Naive thymus-derived CD4-positive, alpha-beta T cell (primary cell): ENCODE measurements around the gene SYNE4. TPM values are rescaled to one million over a fixed set of nuclear protein-coding genes. Genes with fewer than 3 reads are reported as not detected.
"Not testable (repeated sequence)": the region's sequence is repeated elsewhere in the genome, so short reads cannot be mapped to it uniquely, and the experiment has no call there.

ENCODE experiments used
- ATAC-seq: fragments of 150-1000 bp; cut with Tn5 transposase; 2 replicates; pipeline ENCODE4 v1.10.0; 2021; ENCODE audit warnings: mild to moderate bottlenecking, moderate library complexity
- CTCF ChIA-PET: fragments of 350-600 bp; sonication (Branson Sonifier 250); formaldehyde crosslinking; loops from one replicate; lab custom pipeline; 2021; ENCODE audit warnings: antibody characterized with exemption; lab: Charles Lee
- POLR2A ChIA-PET: fragments of 350-600 bp; sonication (Branson Sonifier 250); formaldehyde crosslinking; loops from one replicate; lab custom pipeline; 2021; ENCODE audit warnings: antibody characterized with exemption, inconsistent platforms; lab: Charles Lee
- DNase-seq, 9 donors: peaks; one replicate each; pipeline versions ENCODE4 v3.0.0 to v3.0.0-alpha.2; 2020 to 2022; ENCODE audit warnings: mixed read lengths in 1 of 9
- H3K27ac ChIP-seq: one replicate; pipeline ENCODE4 v1.7.0; 2013; ENCODE audit warnings: mild to moderate bottlenecking, low read depth, low read length, moderate library complexity
- H3K27me3 ChIP-seq, 2 donors: one replicate each; pipeline ENCODE4 v1.7.0; 2013; ENCODE audit warnings: low read length in 2 of 2, mild to moderate bottlenecking in 2 of 2, moderate library complexity in 2 of 2; ENCODE audit not compliant: control insufficient read depth in 2 of 2, insufficient read depth in 2 of 2
- H3K36me3 ChIP-seq, 3 experiments: 1 replicate in 2 of 3; 2 replicates in 1 of 3; pipeline ENCODE4 v1.7.0; 2013; ENCODE audit warnings: low read length in 3 of 3, mild to moderate bottlenecking in 3 of 3, moderate library complexity in 1 of 3; ENCODE audit not compliant: insufficient read depth in 3 of 3, control insufficient read depth in 2 of 3
- H3K4me1 ChIP-seq, 2 donors: one replicate each; pipeline ENCODE4 v1.7.0; 2013; ENCODE audit warnings: low read length in 2 of 2, mild to moderate bottlenecking in 2 of 2, moderate library complexity in 1 of 2; ENCODE audit not compliant: control insufficient read depth in 2 of 2, insufficient read depth in 2 of 2
- H3K4me3 ChIP-seq: 2 replicates; pipeline ENCODE4 v1.7.0; 2013; ENCODE audit warnings: mild to moderate bottlenecking, low read length
- H3K9me3 ChIP-seq, 3 experiments: 1 replicate in 2 of 3; 2 replicates in 1 of 3; pipeline ENCODE4 v1.7.0; 2013; ENCODE audit warnings: low read length in 3 of 3; ENCODE audit not compliant: control insufficient read depth in 2 of 3
- H3K27ac Mint-ChIP-seq, 9 donors: one replicate each; pipeline ENCODE4 v1.8.0; 2020 to 2022; ENCODE audit warnings: mixed read lengths in 9 of 9, mild to moderate bottlenecking in 8 of 9, moderate library complexity in 5 of 9, inconsistent platforms in 2 of 9
- H3K27me3 Mint-ChIP-seq, 5 donors: one replicate each; pipeline ENCODE4 v1.8.0; 2021 to 2022; ENCODE audit warnings: mixed read lengths in 5 of 5, mild to moderate bottlenecking in 1 of 5
- H3K36me3 Mint-ChIP-seq, 5 donors: one replicate each; pipeline ENCODE4 v1.8.0; 2020 to 2022; ENCODE audit warnings: mixed read lengths in 5 of 5, mild to moderate bottlenecking in 3 of 5, inconsistent platforms in 1 of 5
- H3K4me1 Mint-ChIP-seq, 7 donors: one replicate each; pipeline ENCODE4 v1.8.0; 2020 to 2022; ENCODE audit warnings: mixed read lengths in 7 of 7, mild to moderate bottlenecking in 3 of 7, inconsistent platforms in 1 of 7
- H3K4me3 Mint-ChIP-seq, 10 donors: one replicate each; pipeline ENCODE4 v1.8.0; 2020 to 2022; ENCODE audit warnings: mild to moderate bottlenecking in 10 of 10, mixed read lengths in 10 of 10, moderate library complexity in 6 of 10, inconsistent platforms in 2 of 10
- H3K9me3 Mint-ChIP-seq, 11 donors: one replicate each; pipeline ENCODE4 v1.8.0; 2020 to 2022; ENCODE audit warnings: mixed read lengths in 11 of 11, mild to moderate bottlenecking in 4 of 11, inconsistent platforms in 1 of 11, moderate library complexity in 1 of 11
- intact Hi-C, 2 donors: fragments of 100-400 bp; cut with micrococcal nuclease; formaldehyde crosslinking; loops; one replicate each; pipeline ENCODE4 v1.15.1; 2023
- polyA plus RNA-seq, 2 donors: library from polyadenylated mRNA; unstranded; fragments of 300-500 nt; fragmentation: Illumina TruSeq; gene quantifications; one replicate each; pipeline ENCODE4 v1.2.3, GENCODE V29; 2021
- total RNA-seq, 6 experiments: library from RNA in 5 of 6; stranded (reverse) in 5 of 6; gene quantifications; 1 replicate in 5 of 6; 2 replicates in 1 of 6; pipeline ENCODE4 v1.2.3 and lab custom pipeline; 2021 to 2026

Gene SYNE4
- total and polyA plus RNA-seq, 7 experiments from 2014 or later = 0.14 to 5.4 (median 3.4) TPM; not detected in 1

DNA sequence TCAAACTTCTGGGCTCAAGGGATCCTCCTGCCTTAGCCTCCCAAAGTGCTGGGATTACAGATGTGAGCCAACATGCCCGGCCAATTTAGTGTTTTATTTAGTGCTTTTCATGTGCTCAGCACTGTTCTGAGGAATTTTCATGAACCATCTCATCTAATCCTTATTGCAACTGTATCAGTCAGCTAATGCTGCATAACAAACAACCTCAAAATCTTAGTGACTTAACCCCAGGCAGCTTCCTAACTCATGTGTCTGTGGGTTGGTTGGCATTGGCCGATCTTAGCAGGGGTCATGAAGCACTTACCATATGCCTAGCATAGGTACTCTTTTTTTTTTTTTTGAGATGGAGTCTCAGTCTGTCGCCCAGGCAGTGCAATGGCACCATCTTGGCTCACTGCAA lies 19.8 kb downstream of the SYNE4 start:
- no peak overlapping the region for H3K4me3 ChIP-seq
- H3K27me3 Mint-ChIP-seq = peaks cover 23 to 46% (median 32%) of the 10 kb centered on the region in 5 donors
- no peak overlapping the region for H3K4me3 Mint-ChIP-seq
- DNase-seq = no peak
- no peaks in the 10 kb centered on the region for H3K4me1 ChIP-seq
- no peak overlapping the region for H3K27ac Mint-ChIP-seq
- intact Hi-C loops = no loop called here
- H3K36me3 ChIP-seq = no peaks in the 10 kb centered on the region
- H3K36me3 Mint-ChIP-seq = peaks cover 0 to 8% (median 0%) of the 10 kb centered on the region in 5 donors
- H3K9me3 ChIP-seq = no peaks in the 10 kb centered on the region
- H3K27me3 ChIP-seq = peaks cover 0 to 4% of the 10 kb centered on the region in 2 donors
- no peak for ATAC-seq
- ChIA-PET POLR2A (no interaction called here), CTCF (interaction anchor here (0.6 to 0.7 kb wide), 2 partner anchors 15 to 43 kb away, joined by 3 to 6 read pairs; no protein-coding TSS in a partner anchor)
- H3K27ac ChIP-seq = no peak overlapping the region
- H3K4me1 Mint-ChIP-seq = peaks cover 0 to 8% (median 7%) of the 10 kb centered on the region in 7 donors
- H3K9me3 Mint-ChIP-seq = peaks cover 0 to 4% (median 0%) of the 10 kb centered on the region in 11 donors

DNA sequence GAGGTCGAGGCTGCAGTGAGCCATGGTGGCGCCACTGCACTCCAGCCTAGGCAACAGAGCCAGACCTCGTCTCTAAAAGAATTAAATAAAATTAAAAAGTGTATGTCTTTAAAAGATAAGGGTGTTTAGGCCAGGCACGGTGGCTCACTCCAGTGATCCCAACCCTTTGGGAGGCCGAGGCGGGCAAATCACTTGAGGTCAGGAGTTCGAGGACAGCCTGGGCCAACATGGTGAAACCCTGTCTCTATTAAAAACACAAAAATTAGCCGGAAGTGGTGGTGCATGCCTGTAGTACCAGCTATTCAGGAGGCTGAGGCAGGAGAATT lies 21.1 kb downstream of the SYNE4 start:
- Mint-ChIP-seq H3K27me3 (peaks cover 33 to 50% (median 40%) of the 10 kb centered on the region in 5 donors), H3K36me3 (peaks cover 0 to 8% (median 0%) of the 10 kb centered on the region in 5 donors), H3K4me1 (peaks cover 0 to 8% (median 7%) of the 10 kb centered on the region in 7 donors), H3K4me3 (peak overlapping the region in 8 of 10 donors; percentile 18 to 85 (median 70)), H3K9me3 (peaks cover 0 to 6% (median 0%) of the 10 kb centered on the region in 11 donors), H3K27ac (no peak overlapping the region)
- Histone ChIP-seq H3K36me3 (no peaks in the 10 kb centered on the region), H3K27me3 (peaks cover 0 to 4% of the 10 kb centered on the region in 2 donors), H3K4me1 (no peaks in the 10 kb centered on the region), H3K27ac (no peak overlapping the region), H3K9me3 (no peaks in the 10 kb centered on the region), H3K4me3 (no peak overlapping the region)
- ChIA-PET POLR2A (no interaction called here), CTCF (no interaction called here)
- intact Hi-C loops = no loop called here
- DNase-seq (no peak), ATAC-seq (no peak)

DNA sequence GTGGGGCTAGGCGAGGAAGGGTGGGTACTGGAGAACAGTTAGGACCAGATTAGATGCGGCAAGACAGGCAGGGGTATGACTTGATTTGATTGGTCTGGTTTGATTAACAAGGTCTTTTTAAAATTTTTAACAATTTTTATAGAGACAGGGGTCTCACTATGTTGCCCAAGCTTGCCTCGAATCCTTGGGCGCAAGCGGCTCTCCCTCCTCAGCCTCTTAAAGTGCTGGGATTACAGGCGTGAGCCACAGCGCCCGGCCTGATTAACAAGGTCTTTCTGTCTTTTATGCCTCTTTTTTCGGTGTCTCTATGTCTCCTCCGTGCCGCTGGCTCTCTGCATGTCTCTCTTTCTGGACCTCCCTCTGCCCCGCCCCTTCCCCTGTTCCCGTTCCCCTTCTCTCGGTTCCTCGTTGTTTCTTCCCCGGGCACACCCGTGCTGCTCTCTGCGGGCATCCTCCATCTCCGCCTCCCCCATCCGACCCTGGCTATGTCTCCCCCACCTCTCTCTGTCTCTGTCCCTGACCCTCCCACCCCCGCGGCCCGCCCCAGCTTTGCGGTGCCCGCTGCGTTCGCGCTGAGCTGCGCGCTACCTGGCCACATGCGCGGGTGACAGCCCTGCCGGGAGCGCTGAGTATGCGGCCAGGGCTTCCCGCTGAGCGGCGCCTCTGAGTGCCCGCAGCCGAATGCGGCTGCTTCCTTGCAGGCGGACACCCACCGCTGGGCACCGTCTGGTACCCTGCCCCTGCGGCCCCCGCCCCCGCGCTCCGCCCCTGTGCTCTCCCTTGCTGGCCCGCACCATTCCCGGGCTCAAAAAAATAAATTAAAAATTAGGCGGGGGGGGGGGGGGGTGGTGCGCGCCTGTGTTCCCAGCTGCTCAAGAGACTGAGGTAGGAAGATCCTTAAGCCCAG lies 21.7 kb downstream of the SYNE4 start:
- no peaks in the 10 kb centered on the region for H3K9me3 ChIP-seq
- CTCF ChIA-PET = no interaction called here
- H3K27me3 ChIP-seq = peaks cover 0 to 4% of the 10 kb centered on the region in 2 donors
- H3K27ac ChIP-seq = no peak overlapping the region
- POLR2A ChIA-PET = no interaction called here
- no peaks in the 10 kb centered on the region for H3K4me1 ChIP-seq
- peaks cover 0 to 6% (median 0%) of the 10 kb centered on the region in 11 donors for H3K9me3 Mint-ChIP-seq
- DNase-seq (peak in 1 of 9 donors; percentile 29), ATAC-seq (peak; percentile 77)
- H3K27ac Mint-ChIP-seq = no peak overlapping the region
- peaks cover 33 to 54% (median 40%) of the 10 kb centered on the region in 5 donors for H3K27me3 Mint-ChIP-seq
- intact Hi-C loops = no loop called here
- H3K4me3 Mint-ChIP-seq = peak overlapping the region; percentile 66 to 87 (median 82)
- H3K36me3 ChIP-seq = no peaks in the 10 kb centered on the region
- H3K36me3 Mint-ChIP-seq = peaks cover 0 to 8% (median 0%) of the 10 kb centered on the region in 5 donors
- peaks cover 0 to 8% (median 7%) of the 10 kb centered on the region in 7 donors for H3K4me1 Mint-ChIP-seq
- peak overlapping the region; percentile 33 for H3K4me3 ChIP-seq

DNA sequence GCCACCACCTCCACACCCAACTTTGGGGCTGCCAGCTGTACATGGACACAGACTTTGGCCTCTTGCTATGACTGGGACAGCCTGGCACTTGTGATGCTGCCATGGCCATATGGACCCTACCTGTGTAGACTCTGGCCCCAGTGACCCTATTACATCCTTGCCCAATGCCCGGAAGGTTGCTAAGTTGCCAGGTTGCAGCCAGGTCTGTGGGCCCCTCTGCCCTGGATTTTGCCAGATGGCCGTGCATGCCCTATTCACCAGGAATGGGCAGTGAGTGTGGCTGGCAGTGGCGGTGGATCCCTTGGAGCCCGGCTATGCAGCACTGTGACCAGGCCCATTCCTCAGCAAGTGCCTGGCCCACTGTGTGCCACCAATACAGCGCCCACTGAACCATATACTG lies 22.5 kb downstream of the SYNE4 start:
- intact Hi-C loops = no loop called here
- H3K4me3 Mint-ChIP-seq = peak overlapping the region in 7 of 10 donors; percentile 57 to 85 (median 77)

DNA sequence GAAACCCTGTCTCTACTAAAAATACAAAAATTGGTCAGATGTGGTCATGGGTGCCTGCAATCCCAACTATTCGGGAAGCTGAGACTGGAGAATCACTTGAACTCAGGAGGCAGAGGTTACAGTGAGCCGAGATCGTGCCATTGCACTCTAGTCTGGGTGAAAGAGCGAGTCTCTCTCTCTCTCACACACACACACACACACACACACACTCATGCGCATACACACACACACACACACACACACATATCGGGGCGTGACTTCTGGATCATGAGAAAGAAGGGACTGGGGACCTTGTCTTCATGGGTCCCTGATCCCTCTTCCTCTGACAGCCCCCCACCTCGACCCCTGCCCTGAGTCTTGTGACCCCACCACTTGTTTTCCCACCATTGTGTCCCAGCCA lies 25.4 kb downstream of the SYNE4 start:
- no peak overlapping the region for H3K4me3 Mint-ChIP-seq

More for the DNA sequence above, 22.5 kb downstream of the SYNE4 start:
- no peak overlapping the region for H3K27ac ChIP-seq
- Mint-ChIP-seq H3K36me3 (peaks cover 0 to 8% (median 0%) of the 10 kb centered on the region in 5 donors), H3K27ac (no peak overlapping the region), H3K4me1 (peaks cover 0 to 8% (median 7%) of the 10 kb centered on the region in 7 donors), H3K27me3 (peaks cover 35 to 54% (median 40%) of the 10 kb centered on the region in 5 donors), H3K9me3 (peaks cover 0 to 6% (median 0%) of the 10 kb centered on the region in 11 donors)
- DNase-seq = no peak
- no peaks in the 10 kb centered on the region for H3K36me3 ChIP-seq
- peaks cover 0 to 4% of the 10 kb centered on the region in 2 donors for H3K27me3 ChIP-seq
- CTCF ChIA-PET = no interaction called here
- no peak for ATAC-seq
- POLR2A ChIA-PET = no interaction called here
- H3K4me1 ChIP-seq = no peaks in the 10 kb centered on the region
- no peak overlapping the region for H3K4me3 ChIP-seq
- no peaks in the 10 kb centered on the region for H3K9me3 ChIP-seq

DNA sequence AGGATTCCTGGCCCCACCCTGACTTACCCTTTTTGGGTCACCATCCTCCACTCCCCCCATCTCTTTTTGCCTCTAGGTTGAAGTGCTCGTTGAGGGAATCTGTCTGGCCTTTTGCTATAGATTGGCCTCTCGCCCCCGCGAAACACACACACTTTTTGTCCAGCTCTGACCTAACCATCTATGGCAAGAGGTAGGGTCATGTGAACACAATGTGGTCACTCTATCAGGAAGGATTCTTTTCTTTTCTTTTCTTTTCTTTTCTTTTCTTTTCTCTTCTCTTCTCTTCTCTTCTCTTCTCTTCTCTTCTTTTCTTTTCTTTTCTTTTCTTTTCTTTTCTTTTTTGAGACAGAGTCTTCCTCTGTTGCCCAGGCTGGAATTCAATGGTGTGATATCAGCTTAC lies 27.6 kb downstream of the SYNE4 start:
- H3K9me3 ChIP-seq, H3K27me3 ChIP-seq, H3K27ac ChIP-seq, H3K4me3 ChIP-seq, H3K4me3 Mint-ChIP-seq, H3K27ac Mint-ChIP-seq, POLR2A ChIA-PET, H3K36me3 ChIP-seq, DNase-seq, ATAC-seq, H3K9me3 Mint-ChIP-seq, intact Hi-C loops, H3K4me1 Mint-ChIP-seq, H3K4me1 ChIP-seq: not testable (repeated sequence)
- peaks cover 0 to 11% (median 0%) of the 10 kb centered on the region in 5 donors for H3K36me3 Mint-ChIP-seq
- peaks cover 27 to 56% (median 46%) of the 10 kb centered on the region in 5 donors for H3K27me3 Mint-ChIP-seq
- CTCF ChIA-PET = interaction anchor here (0.6 kb wide), 1 partner anchor 82 kb away, joined by 3 read pairs; no protein-coding TSS in a partner anchor

More for the DNA sequence above, 25.4 kb downstream of the SYNE4 start:
- no peaks in the 10 kb centered on the region for H3K36me3 ChIP-seq
- no peak overlapping the region for H3K4me3 ChIP-seq
- peaks cover 38 to 64% (median 56%) of the 10 kb centered on the region in 5 donors for H3K27me3 Mint-ChIP-seq
- POLR2A ChIA-PET = no interaction called here
- intact Hi-C loops = no loop called here
- H3K27me3 ChIP-seq = peaks cover 0 to 4% of the 10 kb centered on the region in 2 donors
- H3K9me3 Mint-ChIP-seq = peaks cover 0 to 7% (median 0%) of the 10 kb centered on the region in 11 donors
- no peak overlapping the region for H3K27ac Mint-ChIP-seq
- no peaks in the 10 kb centered on the region for H3K4me1 ChIP-seq
- CTCF ChIA-PET = no interaction called here
- ATAC-seq = no peak
- H3K9me3 ChIP-seq = no peaks in the 10 kb centered on the region
- DNase-seq = no peak
- no peak overlapping the region for H3K27ac ChIP-seq
- H3K4me1 Mint-ChIP-seq = peaks cover 0 to 8% (median 7%) of the 10 kb centered on the region in 7 donors
- H3K36me3 Mint-ChIP-seq = peaks cover 0 to 11% (median 0%) of the 10 kb centered on the region in 5 donors
